Erythroblast (primary cell): Measurements from ENCODE around the gene UBE2D2.
"Not testable (repeated sequence)": the region's sequence is repeated elsewhere in the genome, so short reads cannot be mapped to it uniquely, and the experiment has no call there.

ENCODE experiments used
- DNase-seq, 2 experiments: peaks; one replicate each; lab custom pipeline; 2025; lab: John Stamatoyannopoulos, UW
- GATA1 ChIP-seq: IDR thresholded peaks from 2 replicates; pipeline ENCODE4 v1.6.1; 2011; ENCODE audit warnings: low read depth, mild to moderate bottlenecking, control low read depth, low read length, moderate library complexity
- POLR2A ChIP-seq: IDR thresholded peaks from 2 replicates; pipeline ENCODE4 v1.6.1; 2011; ENCODE audit warnings: mild to moderate bottlenecking, low read length

The UBE2D2 gene

DNA sequence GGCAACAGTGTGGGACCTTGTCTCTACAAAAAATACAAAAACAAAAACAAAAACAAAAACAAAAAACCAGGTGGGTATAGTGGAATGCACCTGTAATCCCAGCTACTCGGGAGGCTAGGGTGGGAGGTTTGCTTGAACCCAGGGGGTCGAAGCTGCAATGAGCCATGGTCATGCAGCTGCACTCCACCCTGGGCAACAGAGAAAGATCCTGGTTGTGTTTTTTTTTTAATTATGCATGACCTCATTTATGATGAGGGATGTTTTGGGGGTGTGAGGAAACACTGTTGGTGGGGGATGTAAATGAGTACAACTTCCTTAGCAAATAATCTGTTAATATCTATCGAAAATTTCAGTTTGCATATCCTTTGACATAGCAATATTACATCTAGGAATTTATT lies 29.4 kb upstream of the UBE2D2 start:
- no peak for DNase-seq
- TF ChIP-seq POLR2A: no peak

DNA sequence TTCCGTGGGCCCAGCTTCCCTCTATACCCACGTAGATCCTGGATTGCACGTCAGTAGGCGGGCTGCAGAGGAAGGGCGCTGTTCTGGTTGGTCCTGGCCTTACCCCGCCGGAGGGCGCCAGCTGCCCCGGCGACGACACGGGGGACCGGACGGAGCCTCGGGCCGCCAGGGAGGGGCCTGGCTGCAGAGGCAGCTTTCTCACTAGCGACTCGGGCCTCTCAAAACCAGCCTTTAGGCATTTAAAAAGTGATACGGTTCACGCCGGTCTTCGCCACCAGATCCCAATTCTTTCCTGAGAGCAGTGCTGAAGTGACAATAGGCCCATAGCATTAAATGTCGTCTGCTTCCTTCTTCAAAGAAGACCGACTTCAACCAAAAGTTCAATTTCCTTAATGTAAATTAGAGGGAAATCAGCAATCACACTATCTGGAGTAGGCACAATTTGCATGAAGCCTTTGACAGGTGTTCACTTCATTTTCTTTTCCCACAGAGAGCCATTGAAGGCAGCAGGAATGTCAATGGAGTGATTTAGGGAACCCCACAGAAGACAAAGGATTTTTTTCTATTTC lies 17.6 kb upstream of the UBE2D2 start:
- TF ChIP-seq GATA1 (no peak), POLR2A (no peak)
- DNase-seq: peak; percentile 60 to 63

DNA sequence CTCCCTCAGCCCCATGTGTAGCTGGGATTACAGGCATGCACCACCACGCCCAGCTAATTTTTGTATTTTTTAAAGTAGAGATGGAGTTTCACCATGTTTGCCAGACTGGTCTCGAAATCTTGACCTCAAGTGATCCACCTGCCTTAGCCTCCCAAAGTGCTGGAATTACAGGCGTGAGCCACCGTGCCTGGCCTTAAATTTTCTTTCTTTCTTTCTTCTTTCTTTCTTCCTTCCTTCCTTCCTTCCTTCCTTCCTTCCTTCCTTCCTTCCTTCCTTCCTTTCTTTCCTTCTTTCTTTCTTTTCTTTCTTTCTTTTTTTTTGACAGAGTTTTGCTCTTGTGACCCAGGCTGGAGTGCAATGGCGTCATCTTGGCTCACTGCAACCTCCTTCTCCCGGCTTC lies 14.5 kb upstream of the UBE2D2 start:
- DNase-seq: not testable (repeated sequence)

DNA sequence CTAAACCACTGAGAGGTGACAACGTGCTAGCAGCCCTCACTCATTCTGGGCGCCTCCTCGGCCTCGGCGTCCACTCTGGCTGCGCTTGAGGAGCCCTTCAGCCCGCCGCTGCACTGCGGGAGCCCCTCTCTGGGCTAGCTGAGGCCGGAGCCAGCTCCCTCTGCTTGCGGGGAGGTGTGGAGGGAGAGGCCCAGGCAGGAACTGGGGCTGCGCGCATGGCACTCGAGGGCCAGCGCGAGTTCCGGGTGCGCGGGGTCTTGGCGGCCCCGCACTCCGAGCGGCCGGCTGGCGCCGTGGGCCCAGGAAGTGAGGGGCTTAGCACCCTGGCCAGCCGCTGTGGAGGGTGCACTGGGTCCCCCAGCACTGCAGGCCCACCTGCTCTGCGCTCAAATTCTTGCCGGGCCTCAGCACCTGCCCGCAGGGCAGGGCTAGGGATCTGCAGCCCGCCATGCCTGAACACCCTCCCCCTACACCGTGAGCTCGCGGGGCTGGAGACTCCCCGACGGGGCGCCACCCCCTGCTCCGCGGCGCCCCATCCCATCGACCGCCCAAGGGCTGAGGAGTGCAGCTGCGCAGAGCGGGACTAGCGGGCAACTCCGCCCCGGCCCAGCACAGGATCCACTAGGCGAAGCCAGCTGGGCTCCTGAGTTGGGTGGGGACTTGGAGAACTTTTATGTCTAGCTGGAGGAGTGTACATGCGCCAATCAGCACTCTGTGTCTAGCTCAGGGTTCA lies 11.8 kb upstream of the UBE2D2 start:
- TF ChIP-seq GATA1 (no peak), POLR2A (no peak)
- DNase-seq: no peak

DNA sequence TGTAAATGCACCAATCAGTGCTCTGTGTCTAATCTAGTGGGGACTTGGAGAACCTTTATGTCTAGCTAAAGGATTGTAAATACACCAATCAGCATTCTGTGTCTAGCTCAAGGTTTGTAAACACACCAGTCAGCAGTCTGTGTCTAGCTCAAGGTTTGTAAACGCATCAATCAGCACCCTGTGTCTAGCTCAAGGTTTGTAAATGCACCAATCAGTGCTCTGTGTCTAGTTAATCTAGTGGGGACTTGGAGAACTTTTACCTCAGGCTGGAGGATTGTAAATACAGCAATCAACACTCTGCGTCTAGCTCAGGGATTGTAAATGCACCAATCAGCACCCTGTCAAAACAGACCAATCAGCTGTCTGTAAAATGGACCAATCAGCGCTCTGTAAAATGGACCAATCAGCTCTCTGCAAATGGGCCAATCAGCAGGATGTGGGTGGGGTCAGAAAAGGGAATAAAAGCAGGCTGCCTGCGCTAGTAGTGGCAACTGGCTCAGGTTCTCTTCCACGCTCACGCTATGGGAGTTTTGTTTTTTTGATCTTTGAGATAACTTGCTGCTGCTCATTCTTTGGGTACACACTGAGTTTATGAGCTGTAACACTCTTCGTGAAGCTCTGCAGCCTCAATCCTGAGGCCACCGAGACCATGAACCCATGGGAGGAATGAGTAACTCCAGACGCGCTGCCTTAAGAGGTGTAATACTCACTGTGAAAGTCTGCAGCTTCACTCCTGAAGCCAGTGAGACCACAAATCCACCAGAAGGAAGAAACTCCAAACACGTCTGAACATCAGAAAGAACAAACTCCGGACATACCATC lies 10.9 kb upstream of the UBE2D2 start:
- DNase-seq: peak; percentile 25 to 29

DNA sequence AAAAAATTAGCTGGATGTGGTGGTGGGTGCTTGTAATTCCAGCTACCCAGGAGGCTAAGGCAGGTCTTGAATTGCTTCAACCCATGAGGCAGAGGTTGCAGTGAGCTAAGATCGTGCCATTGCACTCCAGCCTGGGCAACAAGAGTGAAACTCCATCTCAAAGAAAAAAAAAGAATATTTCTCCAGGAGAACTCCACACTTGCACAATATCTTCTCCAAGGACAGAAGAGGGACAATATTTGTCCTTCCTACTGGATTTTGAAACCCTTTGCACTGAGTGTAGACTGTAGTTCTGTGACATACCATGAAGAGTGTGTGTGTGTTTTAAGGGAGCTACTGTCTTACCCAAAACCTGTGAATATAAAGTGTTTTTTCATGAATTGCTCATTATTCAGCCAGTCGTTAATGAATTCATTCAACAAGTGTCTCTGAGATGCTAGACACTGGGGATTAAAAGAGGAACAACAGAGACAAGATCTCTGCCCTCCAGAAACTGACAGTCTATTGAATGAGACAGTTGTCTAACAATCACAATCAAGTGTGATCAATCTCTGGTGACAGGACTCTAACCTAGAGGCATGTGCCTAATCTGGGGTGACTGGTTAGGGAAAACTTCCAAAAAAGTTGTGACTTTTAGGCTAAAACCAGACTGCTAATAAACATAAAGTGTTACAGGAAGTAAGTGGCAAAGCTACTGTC lies 9.8 kb upstream of the UBE2D2 start:
- no peak for DNase-seq
- no peak for TF ChIP-seq GATA1
- no peak for TF ChIP-seq POLR2A

DNA sequence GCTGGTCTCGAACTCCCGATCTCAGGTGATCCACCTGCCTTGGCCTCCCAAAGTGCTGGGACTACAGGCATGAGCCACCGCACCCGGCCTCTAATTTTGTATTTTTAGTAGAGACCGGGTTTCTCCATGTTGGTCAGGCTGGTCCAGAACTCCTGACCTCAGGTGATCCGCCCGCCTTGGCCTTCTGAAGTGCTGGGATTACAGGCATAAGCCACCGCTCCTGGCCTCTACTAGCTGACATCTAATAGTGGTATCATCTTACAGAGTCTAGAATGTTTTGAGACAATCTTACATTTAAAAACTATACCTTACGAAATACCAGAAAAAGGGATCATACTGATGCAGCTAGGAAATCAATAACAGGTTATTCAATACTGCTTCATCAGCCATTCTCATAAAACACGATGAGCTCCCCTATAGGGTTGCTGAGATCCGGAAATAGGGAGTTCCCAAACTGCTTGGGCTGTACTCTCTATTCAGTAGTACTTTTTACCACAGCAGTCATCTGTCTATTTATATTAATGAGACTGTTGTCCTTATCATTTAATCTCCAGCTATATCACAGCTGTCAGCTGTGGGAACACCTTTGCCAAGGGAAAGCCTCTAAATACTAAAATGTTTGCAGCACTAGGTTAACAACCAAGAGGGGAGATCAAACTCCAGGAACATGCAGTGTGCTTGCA lies 8.1 kb upstream of the UBE2D2 start:
- no peak for DNase-seq
- no peak for TF ChIP-seq GATA1
- TF ChIP-seq POLR2A: no peak

DNA sequence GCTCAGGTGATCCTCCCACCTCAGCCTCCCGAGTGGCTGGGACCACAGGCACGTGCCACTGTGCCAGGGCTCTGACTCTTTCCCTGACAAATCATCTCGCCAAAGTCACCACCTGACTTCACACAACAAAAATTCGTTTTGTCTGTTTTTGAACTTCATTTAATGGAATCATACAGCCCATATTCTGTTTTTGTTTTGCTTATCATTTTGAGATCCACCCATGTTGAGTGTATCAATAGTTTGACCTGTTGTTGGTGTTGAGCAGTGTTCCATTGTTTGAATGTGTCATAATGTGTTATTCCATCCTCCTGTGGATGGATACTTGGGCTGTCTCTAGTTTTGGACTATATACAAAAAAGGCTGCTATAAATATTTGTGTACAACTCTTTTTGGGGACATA lies 6.9 kb upstream of the UBE2D2 start:
- DNase-seq: no peak
- TF ChIP-seq POLR2A (no peak), GATA1 (no peak)

DNA sequence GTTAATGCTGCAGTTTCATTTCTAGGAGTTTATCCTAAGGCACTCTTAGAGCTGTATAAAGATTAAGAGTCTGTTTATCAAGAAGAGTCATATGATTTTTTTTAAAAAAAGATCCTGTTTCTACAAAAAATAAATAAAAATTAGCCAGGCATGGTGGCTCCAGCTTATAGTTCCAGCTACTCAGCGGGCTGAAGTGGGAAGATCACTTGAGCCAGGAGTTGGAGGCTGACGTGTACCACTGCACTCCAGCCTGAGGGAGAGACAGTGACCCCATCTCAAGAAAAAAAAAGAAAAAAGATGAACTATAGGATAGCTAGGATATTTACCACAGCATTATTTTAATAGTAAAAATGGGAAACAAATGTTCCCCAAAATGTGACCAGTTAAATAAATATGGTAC lies 3.3 kb upstream of the UBE2D2 start:
- no peak for DNase-seq
- TF ChIP-seq GATA1: no peak
- TF ChIP-seq POLR2A: no peak

DNA sequence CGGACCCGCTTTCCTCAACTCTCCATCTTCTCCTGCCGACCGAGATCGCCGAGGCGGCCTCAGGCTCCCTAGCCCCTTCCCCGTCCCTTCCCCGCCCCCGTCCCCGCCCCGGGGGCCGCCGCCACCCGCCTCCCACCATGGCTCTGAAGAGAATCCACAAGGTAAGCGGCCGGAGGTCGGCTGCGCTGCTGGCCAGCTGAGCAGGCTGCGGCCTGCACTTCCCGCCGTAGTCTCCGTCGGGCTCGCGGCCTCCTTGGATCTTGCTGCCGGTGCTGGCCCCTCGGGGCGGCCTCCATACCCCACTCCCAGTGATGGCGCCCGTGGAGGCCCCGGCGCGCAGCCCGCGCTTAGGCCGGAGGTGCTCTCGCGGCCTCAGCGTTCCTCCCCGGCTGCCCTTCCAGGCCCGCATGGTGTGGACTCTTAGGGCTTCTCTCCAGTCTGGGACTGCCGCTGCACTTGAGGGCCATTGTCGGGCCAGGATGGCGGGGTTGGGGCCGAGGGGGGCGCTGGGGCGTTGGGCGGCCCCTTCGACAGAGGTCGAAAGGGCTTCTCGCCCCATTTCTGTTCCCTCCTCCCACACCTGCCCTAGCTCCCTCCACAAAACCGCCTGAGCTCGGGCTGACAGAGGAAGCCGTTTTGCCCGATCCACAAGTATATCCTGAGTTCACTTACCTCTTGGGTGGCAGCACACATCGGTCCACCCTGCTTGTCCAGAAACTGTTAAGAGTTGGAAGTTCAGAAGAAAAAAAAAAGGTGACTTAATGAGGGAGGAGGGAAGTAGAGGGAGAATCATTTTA lies 714 bp downstream of the UBE2D2 start:
- TF ChIP-seq POLR2A: no peak
- TF ChIP-seq GATA1: no peak
- DNase-seq: peak; percentile 78 to 83

DNA sequence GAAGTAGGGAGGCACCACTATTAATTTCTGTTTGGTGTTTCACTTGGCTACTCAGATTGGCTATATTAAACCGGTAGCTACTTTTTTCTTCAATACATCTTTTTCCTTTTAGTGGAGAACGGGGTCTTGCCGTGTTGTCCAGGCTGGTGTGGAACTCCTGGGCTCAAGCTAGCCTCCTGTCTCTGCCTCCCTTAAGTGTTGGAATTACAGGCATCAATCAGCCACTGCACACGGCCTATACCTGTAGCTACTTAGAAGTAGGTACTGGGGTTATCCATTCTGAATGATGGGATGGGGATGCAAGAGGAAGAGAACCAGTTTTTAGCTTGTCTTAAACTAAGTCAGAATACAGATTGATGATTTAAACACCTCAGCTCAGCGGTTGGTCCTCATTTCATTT lies 1.7 kb downstream of the UBE2D2 start:
- peak; percentile 35 to 41 for DNase-seq
- no peak for TF ChIP-seq POLR2A
- TF ChIP-seq GATA1: no peak

DNA sequence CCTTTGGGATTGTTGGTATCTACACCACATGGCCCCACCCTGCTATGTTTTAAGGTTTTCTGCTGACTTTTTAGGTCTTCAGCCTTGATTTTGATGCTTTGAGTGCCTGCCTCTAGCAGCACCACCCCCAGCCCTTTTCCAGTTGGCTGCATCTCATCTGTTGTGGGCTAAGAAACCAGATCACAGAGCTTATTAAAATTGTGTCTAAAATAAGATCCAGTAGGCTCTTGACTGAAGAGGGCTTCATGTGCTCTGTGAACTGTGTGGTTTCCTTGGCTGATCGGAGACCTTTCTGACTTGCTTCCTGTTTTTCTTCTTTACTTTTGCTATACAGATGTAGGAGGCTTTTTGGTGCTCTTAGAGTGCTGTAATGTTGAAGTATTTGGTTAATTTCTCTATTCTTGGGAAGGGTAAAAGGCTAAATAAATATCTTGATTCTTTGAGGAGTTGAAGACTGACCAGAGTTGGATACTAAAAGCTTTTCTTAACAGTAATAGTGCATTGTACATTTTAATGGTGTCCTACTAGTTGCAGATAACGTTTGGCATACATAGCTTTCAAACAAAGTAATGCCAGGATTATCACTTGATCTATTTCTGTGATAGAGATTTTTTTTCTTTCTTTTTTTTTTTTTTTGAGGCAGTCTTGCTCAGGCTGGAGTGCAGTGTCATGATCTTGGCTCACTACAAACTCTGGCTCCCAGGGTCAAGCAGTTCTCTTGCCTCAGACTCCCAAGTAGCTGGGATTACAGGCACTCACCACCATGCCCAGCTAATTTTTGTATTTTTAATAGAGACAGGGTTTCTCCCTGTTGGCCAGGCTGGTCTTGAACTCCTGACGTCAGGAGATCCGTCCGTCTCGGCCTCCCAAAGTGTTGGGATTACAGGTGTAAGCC lies 4.5 kb downstream of the UBE2D2 start:
- TF ChIP-seq POLR2A: no peak
- TF ChIP-seq GATA1: no peak
- DNase-seq: peak; percentile 12 to 19
